Measurements from ENCODE around the gene SPAG16.

Gene SPAG16

DNA sequence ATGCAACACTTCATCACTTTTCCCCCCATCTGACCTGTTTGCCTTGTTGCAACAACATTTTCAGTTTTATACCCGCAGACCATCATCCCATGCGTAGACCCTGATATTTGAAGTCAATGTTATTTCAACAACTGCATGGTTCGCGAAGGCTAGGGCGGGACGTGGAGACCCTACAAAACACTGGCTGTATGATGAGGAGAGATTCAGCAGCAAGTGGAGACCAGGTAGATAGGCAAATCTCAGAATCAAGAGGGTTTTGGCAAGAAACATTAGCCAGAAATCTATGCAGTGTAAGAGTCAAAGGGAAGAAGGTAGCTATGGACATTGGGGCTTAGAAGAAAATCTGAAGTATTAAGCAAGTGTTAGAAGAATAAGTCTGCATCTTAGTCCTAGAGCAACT lies 42.4 kb upstream of the SPAG16 start:
- TF ChIP-seq, protein P1, sequence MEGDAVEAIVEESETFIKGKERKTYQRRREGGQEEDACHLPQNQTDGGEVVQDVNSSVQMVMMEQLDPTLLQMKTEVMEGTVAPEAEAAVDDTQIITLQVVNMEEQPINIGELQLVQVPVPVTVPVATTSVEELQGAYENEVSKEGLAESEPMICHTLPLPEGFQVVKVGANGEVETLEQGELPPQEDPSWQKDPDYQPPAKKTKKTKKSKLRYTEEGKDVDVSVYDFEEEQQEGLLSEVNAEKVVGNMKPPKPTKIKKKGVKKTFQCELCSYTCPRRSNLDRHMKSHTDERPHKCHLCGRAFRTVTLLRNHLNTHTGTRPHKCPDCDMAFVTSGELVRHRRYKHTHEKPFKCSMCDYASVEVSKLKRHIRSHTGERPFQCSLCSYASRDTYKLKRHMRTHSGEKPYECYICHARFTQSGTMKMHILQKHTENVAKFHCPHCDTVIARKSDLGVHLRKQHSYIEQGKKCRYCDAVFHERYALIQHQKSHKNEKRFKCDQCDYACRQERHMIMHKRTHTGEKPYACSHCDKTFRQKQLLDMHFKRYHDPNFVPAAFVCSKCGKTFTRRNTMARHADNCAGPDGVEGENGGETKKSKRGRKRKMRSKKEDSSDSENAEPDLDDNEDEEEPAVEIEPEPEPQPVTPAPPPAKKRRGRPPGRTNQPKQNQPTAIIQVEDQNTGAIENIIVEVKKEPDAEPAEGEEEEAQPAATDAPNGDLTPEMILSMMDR (IDR thresholded peaks at IDR 0.05; ENCODE audit: low read depth, low read length, missing control alignments) = no peak
- DNase-seq (ENCODE audit: low read depth) = no peak
- H3K4me3 ChIP-seq (ENCODE audit: low read depth, low read length) = no peak overlapping the region

DNA sequence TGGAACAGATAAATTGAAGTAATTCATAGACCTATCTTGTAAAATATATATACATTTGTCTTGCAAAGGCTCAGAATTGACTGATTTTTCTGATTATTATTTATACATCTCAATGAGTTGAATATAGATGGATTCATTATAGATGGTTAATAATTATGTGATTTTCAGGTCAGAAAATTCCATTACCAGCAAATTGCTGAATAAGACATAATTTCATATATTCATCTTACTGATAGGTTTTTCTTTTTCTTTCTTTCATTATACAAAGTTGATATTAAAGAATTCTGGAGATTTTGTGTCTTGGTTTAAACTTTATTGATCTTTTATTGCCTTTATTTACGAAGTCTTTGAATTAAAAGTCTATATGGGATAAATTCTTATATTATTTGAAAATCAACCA lies 41.6 kb upstream of the SPAG16 start:
- H3K4me3 ChIP-seq (ENCODE audit: low read depth, low read length) = no peak overlapping the region
- TF ChIP-seq, protein P1 (IDR thresholded peaks at IDR 0.05; ENCODE audit: low read depth, low read length, missing control alignments) = no peak
- no peak for DNase-seq (ENCODE audit: low read depth)

DNA sequence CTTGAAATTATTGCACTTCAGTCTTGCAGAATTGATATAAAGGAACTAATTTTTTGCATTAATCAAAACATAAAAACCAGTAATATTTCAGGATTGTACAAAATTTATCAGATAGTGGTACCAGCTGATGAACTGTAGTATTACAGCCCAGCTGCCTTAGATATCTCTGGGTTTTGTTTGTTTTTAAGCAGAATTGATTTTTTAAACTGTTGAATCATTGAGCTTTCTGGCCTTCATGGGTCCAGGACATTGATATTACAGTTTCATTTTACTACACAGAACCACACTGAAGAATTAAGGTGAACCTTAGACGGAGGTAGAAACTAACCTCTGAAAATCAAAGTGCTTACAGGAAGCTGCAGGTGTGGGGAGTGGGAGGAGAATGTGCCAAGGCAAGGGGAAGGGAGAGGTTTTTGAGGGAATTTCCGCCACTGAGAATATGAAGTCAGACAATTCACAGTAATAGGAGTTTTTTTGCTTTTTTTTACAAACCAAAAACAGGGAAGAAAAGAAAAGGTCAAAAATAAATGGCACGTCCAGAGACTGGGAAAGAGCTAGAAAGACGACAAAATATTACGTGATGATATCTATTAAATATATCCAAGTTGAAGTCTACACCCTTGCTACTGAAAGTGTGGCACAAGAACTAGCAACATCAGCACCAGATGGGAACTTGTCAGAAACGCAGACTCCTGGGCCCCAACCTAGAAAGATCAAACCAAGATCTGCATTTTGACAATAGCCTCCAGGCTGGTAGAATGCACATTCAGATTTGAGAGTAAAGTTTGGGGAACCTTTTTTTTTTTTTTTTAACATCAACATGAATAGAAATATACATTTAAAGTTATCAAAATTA lies 40.8 kb upstream of the SPAG16 start:
- DNase-seq (ENCODE audit: low read depth) = no peak
- TF ChIP-seq, protein P1 (IDR thresholded peaks at IDR 0.05; ENCODE audit: low read depth, low read length, missing control alignments) = no peak
- H3K4me3 ChIP-seq (ENCODE audit: low read depth, low read length) = no peak overlapping the region; the same call in 1 of the 2 replicates

DNA sequence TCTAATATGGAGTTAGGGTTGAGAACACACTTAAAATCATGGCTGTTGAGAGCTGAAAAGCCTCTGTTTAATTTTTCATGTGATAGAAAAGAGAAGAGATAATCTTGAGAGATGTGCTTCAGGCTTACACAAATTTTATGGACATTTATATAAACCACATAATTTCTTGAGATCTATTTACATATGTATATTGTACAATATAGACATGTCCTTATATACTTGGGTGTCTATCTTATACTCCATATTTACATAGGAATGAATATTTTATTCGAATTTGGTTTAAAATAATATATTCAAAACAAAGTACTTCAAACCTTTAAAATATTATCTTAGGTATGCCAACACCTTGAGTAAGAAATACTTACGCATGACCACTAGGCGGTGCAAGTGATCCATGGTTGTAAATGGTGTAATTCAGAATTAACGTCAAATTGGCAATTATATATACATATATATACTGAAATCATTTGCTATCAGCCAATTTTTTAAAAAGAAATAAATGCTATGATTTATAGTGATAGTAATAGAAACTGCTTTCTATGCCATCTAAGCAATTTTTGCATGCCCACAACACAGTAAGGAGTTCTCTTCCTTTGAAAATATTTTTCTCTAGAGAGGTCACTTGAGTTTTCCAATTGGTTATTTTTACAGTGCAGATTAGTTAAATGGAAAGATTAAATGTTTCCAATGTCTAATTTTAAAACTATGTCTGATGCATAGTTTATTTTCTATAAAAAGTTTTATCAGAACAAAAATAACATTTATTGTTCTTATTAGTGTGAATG lies 37.6 kb upstream of the SPAG16 start:
- TF ChIP-seq, protein P1 (IDR thresholded peaks at IDR 0.05; ENCODE audit: low read depth, low read length, missing control alignments) = peak; percentile 64
- DNase-seq (ENCODE audit: low read depth) = no peak
- H3K4me3 ChIP-seq (ENCODE audit: low read depth, low read length) = no peak overlapping the region

DNA sequence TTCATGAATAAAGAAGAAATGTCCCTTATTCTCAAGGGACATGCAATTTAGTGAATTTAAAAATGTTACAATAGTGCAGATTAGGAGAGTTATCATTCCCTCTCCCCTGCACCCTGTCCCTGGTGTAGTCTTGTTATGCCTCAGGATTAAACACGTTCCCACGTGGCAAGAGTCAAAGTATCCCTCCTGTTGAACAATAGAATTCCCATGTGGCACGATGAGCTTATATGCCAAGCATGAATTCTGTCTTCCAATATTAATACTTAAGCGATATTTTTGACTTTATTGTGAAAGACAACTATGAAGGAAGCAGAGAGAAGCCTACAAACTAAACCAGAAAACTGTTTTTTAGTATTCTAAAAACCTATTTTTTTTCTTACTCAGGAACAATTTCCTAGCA lies 36.7 kb upstream of the SPAG16 start:
- TF ChIP-seq, protein P1 (IDR thresholded peaks at IDR 0.05; ENCODE audit: low read depth, low read length, missing control alignments) = no peak
- no peak for DNase-seq (ENCODE audit: low read depth)
- H3K4me3 ChIP-seq (ENCODE audit: low read depth, low read length) = no peak overlapping the region

DNA sequence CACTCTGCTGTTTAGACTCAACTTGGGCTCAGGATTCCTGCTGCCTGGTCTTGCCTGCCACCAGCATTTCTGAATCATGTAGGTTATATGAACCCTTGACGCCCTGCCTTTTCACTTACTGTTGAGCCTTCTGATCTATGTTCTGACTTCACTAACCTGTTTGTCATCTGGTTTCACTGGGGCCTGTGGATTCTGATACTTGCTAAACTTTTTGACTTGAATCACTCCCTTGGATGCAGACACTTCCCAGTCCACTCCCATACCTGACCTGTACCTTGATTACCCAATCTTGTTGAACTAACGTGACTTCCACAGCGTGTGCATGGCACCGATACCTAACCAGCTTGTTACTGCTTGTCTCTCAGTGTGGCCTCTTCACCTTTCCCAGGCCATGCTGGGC lies 35.6 kb upstream of the SPAG16 start:
- TF ChIP-seq, protein P1 (IDR thresholded peaks at IDR 0.05; ENCODE audit: low read depth, low read length, missing control alignments) = no peak
- no peak for DNase-seq (ENCODE audit: low read depth)
- H3K4me3 ChIP-seq (ENCODE audit: low read depth, low read length) = no peak overlapping the region
